HCT116 (cell line): ENCODE measurements around the gene NUMB. TPM values are rescaled to one million over a fixed set of nuclear protein-coding genes. Genes with fewer than 3 reads are reported as not detected.

Experiments used
- ATAC-seq: fragments of 200-7000 bp; cut with Tn5 transposase; 2 replicates; pipeline ENCODE4 v1.9.1; 2020; ENCODE audit warnings: mild to moderate bottlenecking, moderate library complexity
- BruUV-seq: library from RNA; stranded (reverse); fragments of 400-500 nt; replicated peaks from 2 replicates; lab custom pipeline; 2021; lab: Mats Ljungman, UMichigan
- CTCF ChIA-PET: fragments of 300-600 bp; sonication (Branson Sonifier 250); formaldehyde crosslinking; loops from one replicate; lab custom pipeline; 2021; ENCODE audit warnings: antibody characterized with exemption; lab: Charles Lee
- POLR2A ChIA-PET: fragments of 300-600, 350-600 bp; sonication (Branson Sonifier 250); formaldehyde crosslinking; loops from one replicate; lab custom pipeline; 2021; ENCODE audit warnings: antibody characterized with exemption; lab: Charles Lee
- RAD21 ChIA-PET, 2 experiments: fragments of 300-600 bp; sonication (Branson Sonifier 250); formaldehyde crosslinking; loops; one replicate each; lab custom pipeline; 2023; ENCODE audit warnings: low total read pairs in 2 of 2; ENCODE audit not compliant: uncharacterized antibody in 2 of 2, unreplicated experiment in 2 of 2, low non-redundant PET in 1 of 2; lab: Charles Lee
- DNase-seq: peaks from one replicate; pipeline ENCODE4 v3.0.0-alpha.2; 2010; ENCODE audit warnings: low read depth, low spot score
- H2AFZ ChIP-seq: fragments of 200-600 bp; shearing (Covaris generic), sonication (generic); 2 replicates; pipeline ENCODE4 v1.6.1; 2017; ENCODE audit warnings: low read depth, mixed run types, mixed read lengths, antibody characterized with exemption, low read length; ENCODE audit not compliant: poor library complexity, severe bottlenecking
- H3K27ac ChIP-seq: 2 replicates; pipeline ENCODE4 v1.5.1; 2012; ENCODE audit warnings: low read depth, low read length
- H3K27me3 ChIP-seq: fragments of 200-600 bp; sonication (generic); 2 replicates; pipeline ENCODE4 v1.6.1; 2016; ENCODE audit warnings: mixed run types, low read length, mixed read lengths; ENCODE audit not compliant: insufficient read depth
- H3K36me3 ChIP-seq, 2 experiments: fragments of 200-500 bp in 1 of 2; fragments of 200-600 bp in 1 of 2; sonication (Bioruptor generic) in 1 of 2; sonication (generic) in 1 of 2; 2 replicates each; pipeline versions ENCODE4 v1.5.1 to v1.6.1; 2014 to 2016; ENCODE audit warnings: low read length in 2 of 2, inconsistent platforms in 1 of 2, mixed read lengths in 1 of 2, mixed run types in 1 of 2; ENCODE audit not compliant: insufficient read depth in 2 of 2, control insufficient read depth in 1 of 2
- H3K4me1 ChIP-seq, 2 experiments: fragments of 200-600 bp in 1 of 2; sonication (generic) in 1 of 2; 2 replicates each; pipeline versions ENCODE4 v1.5.1 to v1.6.1; 2012 to 2017; ENCODE audit warnings: low read length in 2 of 2, inconsistent platforms in 1 of 2, mild to moderate bottlenecking in 1 of 2, mixed read lengths in 1 of 2, mixed run types in 1 of 2, moderate library complexity in 1 of 2; ENCODE audit not compliant: insufficient read depth in 2 of 2, control insufficient read depth in 1 of 2
- H3K4me2 ChIP-seq: fragments of 200-600 bp; sonication (generic); 2 replicates; pipeline ENCODE4 v1.6.1; 2017; ENCODE audit warnings: mixed run types, low read length, mixed read lengths
- H3K4me3 ChIP-seq, 2 experiments: fragments of 200-600 bp in 1 of 2; sonication (generic) in 1 of 2; replicated peaks in 1 of 2; 2 replicates each; pipeline ENCODE4 v1.5.1; 2011 to 2016; ENCODE audit warnings: low read length in 2 of 2, control low read depth in 1 of 2, low read depth in 1 of 2, mild to moderate bottlenecking in 1 of 2, mixed read lengths in 1 of 2, mixed run types in 1 of 2
- H3K79me2 ChIP-seq: fragments of 200-600 bp; sonication (generic); 2 replicates; pipeline ENCODE4 v1.6.1; 2017; ENCODE audit warnings: mild to moderate bottlenecking, mixed run types, low read length, moderate library complexity, mixed read lengths; ENCODE audit not compliant: insufficient read depth
- H3K9ac ChIP-seq: fragments of 200-600 bp; sonication (generic); 2 replicates; pipeline ENCODE4 v1.6.1; 2016; ENCODE audit warnings: low read length, mixed read lengths
- H3K9me2 ChIP-seq: fragments of 200-600 bp; sonication (generic), shearing (Covaris generic); 2 replicates; pipeline ENCODE4 v1.6.1; 2017; ENCODE audit warnings: mixed run types, mild to moderate bottlenecking, moderate library complexity; ENCODE audit not compliant: insufficient read depth
- H3K9me3 ChIP-seq, 2 experiments: fragments of 200-500 bp in 1 of 2; fragments of 200-600 bp in 1 of 2; sonication (Bioruptor generic) in 1 of 2; sonication (generic) in 1 of 2; 2 replicates each; pipeline ENCODE4 v1.6.1; 2014 to 2017; ENCODE audit warnings: low read length in 2 of 2, mixed read lengths in 2 of 2, inconsistent platforms in 1 of 2, low read depth in 1 of 2, mild to moderate bottlenecking in 1 of 2, mixed run types in 1 of 2, moderate library complexity in 1 of 2; ENCODE audit not compliant: control insufficient read depth in 1 of 2, insufficient read depth in 1 of 2
- H4K20me1 ChIP-seq: fragments of 200-600 bp; sonication (generic), shearing (Covaris generic); 2 replicates; pipeline ENCODE4 v1.6.1; 2017; ENCODE audit warnings: mixed run types, mild to moderate bottlenecking, moderate library complexity; ENCODE audit not compliant: insufficient read depth
- CBX3 ChIP-seq: IDR thresholded peaks from 2 replicates; pipeline ENCODE4 v1.6.1; 2012; ENCODE audit warnings: low read depth
- EZH2 ChIP-seq: fragments of 200-600 bp; sonication (generic); IDR thresholded peaks from 2 replicates; pipeline ENCODE4 v1.6.1; 2017; ENCODE audit warnings: antibody characterized with exemption, mixed run types
- EZH2phosphoT487 ChIP-seq: fragments of 200-600 bp; IDR thresholded peaks from 2 replicates; pipeline ENCODE4 v1.6.1; 2018; ENCODE audit warnings: antibody characterized with exemption, borderline replicate concordance
- JUND ChIP-seq: IDR thresholded peaks from 2 replicates; pipeline ENCODE4 v1.6.1; 2012
- YY1 ChIP-seq: IDR thresholded peaks from 2 replicates; pipeline ENCODE4 v1.6.1; 2011; ENCODE audit warnings: low read length, low read depth, moderate library complexity, mild to moderate bottlenecking; ENCODE audit not compliant: insufficient replicate concordance; ENCODE audit errors: extremely low read depth
- intact Hi-C: fragments of 100-400 bp; cut with micrococcal nuclease; formaldehyde crosslinking; loops from 2 replicates; pipeline ENCODE4 v1.10.0; 2022
- total RNA-seq: library from RNA; stranded (reverse); gene quantifications from one replicate; pipeline ENCODE4 v1.2.1, GENCODE V29; 2021; ENCODE audit not compliant: unreplicated experiment
- TF ChIP-seq, protein P1 (sequence below): IDR thresholded peaks from 2 replicates; pipeline ENCODE4 v1.6.1; 2012
- TF ChIP-seq, protein P2 (sequence below): IDR thresholded peaks from 2 replicates; pipeline ENCODE4 v1.6.1; 2012; ENCODE audit warnings: low read depth
- TF ChIP-seq, protein P3 (sequence below): IDR thresholded peaks from 2 replicates; pipeline ENCODE4 v1.6.1; 2011; ENCODE audit warnings: mild to moderate bottlenecking, low read length, moderate library complexity; ENCODE audit not compliant: insufficient replicate concordance; ENCODE audit errors: extremely low read depth
- TF ChIP-seq, protein P4 (sequence below): IDR thresholded peaks from 2 replicates; pipeline ENCODE4 v1.6.1; 2012

The NUMB gene
- total RNA-seq, 1 experiment from 2014 or later: 43.0 TPM

DNA sequence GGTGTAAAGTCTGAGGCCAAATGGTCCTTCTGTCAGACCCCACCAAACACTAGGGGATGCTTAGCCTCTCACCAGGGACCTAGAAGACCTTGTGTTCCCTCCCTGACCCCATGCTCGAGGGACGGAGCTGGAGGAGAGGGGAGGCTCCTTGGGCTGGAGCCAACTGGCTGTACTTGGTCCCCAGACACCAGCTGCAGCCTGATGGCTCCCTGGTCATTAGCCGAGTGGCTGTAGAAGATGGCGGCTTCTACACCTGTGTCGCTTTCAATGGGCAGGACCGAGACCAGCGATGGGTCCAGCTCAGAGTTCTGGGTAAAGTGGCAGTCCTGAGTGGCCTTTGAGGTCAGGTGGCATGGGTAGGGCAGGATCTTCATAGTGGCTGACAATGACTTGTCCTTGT, 192.0 kb downstream of the NUMB start:
- intact Hi-C loops: no loop called here

DNA sequence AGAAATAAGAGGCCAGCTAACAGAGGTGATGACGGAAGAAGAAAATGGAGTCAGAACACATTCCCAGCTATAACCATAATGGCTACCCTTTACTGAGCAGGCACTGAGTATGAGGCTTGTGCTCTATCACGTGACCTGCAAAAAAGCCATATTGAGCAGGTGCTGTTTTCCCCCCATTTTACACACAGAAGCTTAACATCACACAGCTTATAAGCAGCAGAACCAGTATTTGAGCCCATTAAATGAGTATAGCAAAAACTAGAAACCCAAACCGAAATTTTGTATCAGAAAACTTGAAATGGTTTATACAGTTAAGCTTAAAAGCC, 192.7 kb downstream of the NUMB start:
- no peaks in the 10 kb centered on the region for H3K27me3 ChIP-seq
- ChIA-PET CTCF (no interaction called here), RAD21 (no interaction called here), POLR2A (no interaction called here)
- H3K9me2 ChIP-seq: no peaks in the 10 kb centered on the region
- ATAC-seq: no peak
- no peak overlapping the region for H3K9ac ChIP-seq
- intact Hi-C loops: no loop called here
- no peaks in the 10 kb centered on the region for H3K9me3 ChIP-seq
- H2AFZ ChIP-seq: no peak overlapping the region
- no peak for DNase-seq
- no peaks in the 10 kb centered on the region for H3K36me3 ChIP-seq
- no peaks in the 10 kb centered on the region for H3K4me1 ChIP-seq
- H3K4me3 ChIP-seq: no peak overlapping the region
- no peaks in the 10 kb centered on the region for H4K20me1 ChIP-seq
- BruUV-seq: no TSS peak
- H3K79me2 ChIP-seq: no peaks in the 10 kb centered on the region
- no peak overlapping the region for H3K27ac ChIP-seq
- H3K4me2 ChIP-seq: no peak overlapping the region
- TF ChIP-seq, protein P1, sequence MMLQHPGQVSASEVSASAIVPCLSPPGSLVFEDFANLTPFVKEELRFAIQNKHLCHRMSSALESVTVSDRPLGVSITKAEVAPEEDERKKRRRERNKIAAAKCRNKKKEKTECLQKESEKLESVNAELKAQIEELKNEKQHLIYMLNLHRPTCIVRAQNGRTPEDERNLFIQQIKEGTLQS: no peak
- TF ChIP-seq EZH2 (no peak), YY1 (no peak), CBX3 (no peak)
- TF ChIP-seq, protein P2, sequence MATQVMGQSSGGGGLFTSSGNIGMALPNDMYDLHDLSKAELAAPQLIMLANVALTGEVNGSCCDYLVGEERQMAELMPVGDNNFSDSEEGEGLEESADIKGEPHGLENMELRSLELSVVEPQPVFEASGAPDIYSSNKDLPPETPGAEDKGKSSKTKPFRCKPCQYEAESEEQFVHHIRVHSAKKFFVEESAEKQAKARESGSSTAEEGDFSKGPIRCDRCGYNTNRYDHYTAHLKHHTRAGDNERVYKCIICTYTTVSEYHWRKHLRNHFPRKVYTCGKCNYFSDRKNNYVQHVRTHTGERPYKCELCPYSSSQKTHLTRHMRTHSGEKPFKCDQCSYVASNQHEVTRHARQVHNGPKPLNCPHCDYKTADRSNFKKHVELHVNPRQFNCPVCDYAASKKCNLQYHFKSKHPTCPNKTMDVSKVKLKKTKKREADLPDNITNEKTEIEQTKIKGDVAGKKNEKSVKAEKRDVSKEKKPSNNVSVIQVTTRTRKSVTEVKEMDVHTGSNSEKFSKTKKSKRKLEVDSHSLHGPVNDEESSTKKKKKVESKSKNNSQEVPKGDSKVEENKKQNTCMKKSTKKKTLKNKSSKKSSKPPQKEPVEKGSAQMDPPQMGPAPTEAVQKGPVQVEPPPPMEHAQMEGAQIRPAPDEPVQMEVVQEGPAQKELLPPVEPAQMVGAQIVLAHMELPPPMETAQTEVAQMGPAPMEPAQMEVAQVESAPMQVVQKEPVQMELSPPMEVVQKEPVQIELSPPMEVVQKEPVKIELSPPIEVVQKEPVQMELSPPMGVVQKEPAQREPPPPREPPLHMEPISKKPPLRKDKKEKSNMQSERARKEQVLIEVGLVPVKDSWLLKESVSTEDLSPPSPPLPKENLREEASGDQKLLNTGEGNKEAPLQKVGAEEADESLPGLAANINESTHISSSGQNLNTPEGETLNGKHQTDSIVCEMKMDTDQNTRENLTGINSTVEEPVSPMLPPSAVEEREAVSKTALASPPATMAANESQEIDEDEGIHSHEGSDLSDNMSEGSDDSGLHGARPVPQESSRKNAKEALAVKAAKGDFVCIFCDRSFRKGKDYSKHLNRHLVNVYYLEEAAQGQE: no peak
- TF ChIP-seq, protein P3, sequence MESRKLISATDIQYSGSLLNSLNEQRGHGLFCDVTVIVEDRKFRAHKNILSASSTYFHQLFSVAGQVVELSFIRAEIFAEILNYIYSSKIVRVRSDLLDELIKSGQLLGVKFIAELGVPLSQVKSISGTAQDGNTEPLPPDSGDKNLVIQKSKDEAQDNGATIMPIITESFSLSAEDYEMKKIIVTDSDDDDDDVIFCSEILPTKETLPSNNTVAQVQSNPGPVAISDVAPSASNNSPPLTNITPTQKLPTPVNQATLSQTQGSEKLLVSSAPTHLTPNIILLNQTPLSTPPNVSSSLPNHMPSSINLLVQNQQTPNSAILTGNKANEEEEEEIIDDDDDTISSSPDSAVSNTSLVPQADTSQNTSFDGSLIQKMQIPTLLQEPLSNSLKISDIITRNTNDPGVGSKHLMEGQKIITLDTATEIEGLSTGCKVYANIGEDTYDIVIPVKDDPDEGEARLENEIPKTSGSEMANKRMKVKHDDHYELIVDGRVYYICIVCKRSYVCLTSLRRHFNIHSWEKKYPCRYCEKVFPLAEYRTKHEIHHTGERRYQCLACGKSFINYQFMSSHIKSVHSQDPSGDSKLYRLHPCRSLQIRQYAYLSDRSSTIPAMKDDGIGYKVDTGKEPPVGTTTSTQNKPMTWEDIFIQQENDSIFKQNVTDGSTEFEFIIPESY: no peak

More for the DNA sequence above, 192.0 kb downstream of the NUMB start:
- BruUV-seq: no TSS peak
- Histone ChIP-seq H3K36me3 (no peaks in the 10 kb centered on the region), H3K79me2 (no peaks in the 10 kb centered on the region), H3K9me2 (no peaks in the 10 kb centered on the region), H4K20me1 (no peaks in the 10 kb centered on the region), H3K4me1 (no peaks in the 10 kb centered on the region), H3K27ac (no peak overlapping the region), H2AFZ (no peak overlapping the region), H3K9me3 (no peaks in the 10 kb centered on the region), H3K4me3 (no peak overlapping the region), H3K27me3 (no peaks in the 10 kb centered on the region), H3K9ac (no peak overlapping the region), H3K4me2 (no peak overlapping the region)
- RAD21 ChIA-PET: no interaction called here
- no peak for DNase-seq
- CTCF ChIA-PET: interaction anchor here (0.6 to 1.4 kb wide), 2 partner anchors 20 to 93 kb away, joined by 3 to 4 read pairs; no protein-coding TSS in a partner anchor
- no peak for TF ChIP-seq EZH2phosphoT487
- TF ChIP-seq JUND: no peak
- TF ChIP-seq, protein P3: no peak
- TF ChIP-seq, protein P1: no peak
- TF ChIP-seq, protein P4, sequence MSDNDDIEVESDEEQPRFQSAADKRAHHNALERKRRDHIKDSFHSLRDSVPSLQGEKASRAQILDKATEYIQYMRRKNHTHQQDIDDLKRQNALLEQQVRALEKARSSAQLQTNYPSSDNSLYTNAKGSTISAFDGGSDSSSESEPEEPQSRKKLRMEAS: no peak
- POLR2A ChIA-PET: no interaction called here
- no peak for ATAC-seq
